ENCODE measurements around the gene NTNG1. TPM values are rescaled to one million over a fixed set of nuclear protein-coding genes. Genes with fewer than 3 reads are reported as not detected.

The NTNG1 gene
- total and polyA plus RNA-seq, 10 of the 15 experiments (the other 5 are each of a cell fraction or from before 2014, with no cell fraction given): 0.18 to 2.3 (median 1.1) TPM; not detected in 1

GRCh38 chr1:107195476-107195875 lies 54.6 kb downstream of the NTNG1 start:
- no peak overlapping the region for H3K4me2 ChIP-seq (ENCODE audit: control insufficient read depth, insufficient read depth)
- H3K4me3 ChIP-seq: no peak overlapping the region
- RAD21 ChIA-PET (ENCODE audit: unreplicated experiment): interaction anchor here (1.4 kb wide), 1 partner anchor 334 kb away, joined by 5 read pairs; no protein-coding TSS in a partner anchor
- H3K9ac ChIP-seq (ENCODE audit: control insufficient read depth, insufficient read depth, low read length): no peak overlapping the region
- H3K36me3 ChIP-seq (ENCODE audit: control insufficient read depth in 2 of 2, insufficient read depth in 2 of 2, low read length in 1 of 2): no peaks in the 10 kb centered on the region
- SMC1A ChIA-PET (ENCODE audit: uncharacterized antibody, unreplicated experiment): interaction anchor here (0.8 to 1.2 kb wide), 3 partner anchors 11 to 334 kb away, joined by 3 to 5 read pairs (median 3); no protein-coding TSS in a partner anchor
- FAIRE-seq (no peak), DNase-seq (ENCODE audit: low read depth, low spot score) (no peak), ATAC-seq (no peak)
- no peaks in the 10 kb centered on the region for H4K20me1 ChIP-seq (ENCODE audit: control insufficient read depth, insufficient read depth)
- H3K27me3 ChIP-seq (replicated peaks in 1 of 2; ENCODE audit: control insufficient read depth in 2 of 2, insufficient read depth in 2 of 2, low read length in 1 of 2): no peaks in the 10 kb centered on the region
- no peaks in the 10 kb centered on the region for H3K4me1 ChIP-seq (ENCODE audit: control insufficient read depth, insufficient read depth, low read length)
- in situ Hi-C loops (cut with MboI) (loop anchor here (5.0 kb wide), 1 partner anchor 337 kb away; no protein-coding TSS in a partner anchor), intact Hi-C loops (cut with micrococcal nuclease; ENCODE audit: unreplicated experiment) (no loop called here)
- BruUV-seq (replicated peaks): no TSS peak
- no peaks in the 10 kb centered on the region for H3K9me3 ChIP-seq (replicated peaks; ENCODE audit: control insufficient read depth, insufficient read depth, low read length)
- no peaks in the 10 kb centered on the region for H3K79me2 ChIP-seq (ENCODE audit: control insufficient read depth, insufficient read depth, low read length)
- no peak overlapping the region for H2AFZ ChIP-seq (ENCODE audit: control insufficient read depth, low read depth, low read length)
- WGBS (ENCODE audit: insufficient coverage, insufficient replicate concordance, low lambda C conversion rate, missing lambda C conversion rate): 38% methylated on average over 1 of the region's 1 CpG
- CTCF ChIA-PET: interaction anchor here (1.2 to 2.8 kb wide), 4 partner anchors 9 to 336 kb away, joined by 3 to 32 read pairs (median 4); no protein-coding TSS in a partner anchor
- H3K27ac ChIP-seq (ENCODE audit: control insufficient read depth, insufficient read depth): no peak overlapping the region
- POLR2A ChIA-PET: no interaction called here
- TF ChIP-seq POLR2A (IDR thresholded peaks at IDR 0.05; ENCODE audit: low read depth, low read length) (no peak), CREM (IDR thresholded peaks at IDR 0.05; ENCODE audit: low read depth) (no peak), NFYA (IDR thresholded peaks at IDR 0.05; ENCODE audit: borderline replicate concordance, low read depth, low read length) (no peak), MTA3 (IDR thresholded peaks at IDR 0.05; ENCODE audit: borderline replicate concordance, low read length) (no peak), TAF1 (IDR thresholded peaks at IDR 0.05; ENCODE audit: borderline replicate concordance, low read depth, low read length) (no peak), KDM1A (IDR thresholded peaks at IDR 0.05; ENCODE audit: borderline replicate concordance) (no peak)
- TF ChIP-seq, protein P1, sequence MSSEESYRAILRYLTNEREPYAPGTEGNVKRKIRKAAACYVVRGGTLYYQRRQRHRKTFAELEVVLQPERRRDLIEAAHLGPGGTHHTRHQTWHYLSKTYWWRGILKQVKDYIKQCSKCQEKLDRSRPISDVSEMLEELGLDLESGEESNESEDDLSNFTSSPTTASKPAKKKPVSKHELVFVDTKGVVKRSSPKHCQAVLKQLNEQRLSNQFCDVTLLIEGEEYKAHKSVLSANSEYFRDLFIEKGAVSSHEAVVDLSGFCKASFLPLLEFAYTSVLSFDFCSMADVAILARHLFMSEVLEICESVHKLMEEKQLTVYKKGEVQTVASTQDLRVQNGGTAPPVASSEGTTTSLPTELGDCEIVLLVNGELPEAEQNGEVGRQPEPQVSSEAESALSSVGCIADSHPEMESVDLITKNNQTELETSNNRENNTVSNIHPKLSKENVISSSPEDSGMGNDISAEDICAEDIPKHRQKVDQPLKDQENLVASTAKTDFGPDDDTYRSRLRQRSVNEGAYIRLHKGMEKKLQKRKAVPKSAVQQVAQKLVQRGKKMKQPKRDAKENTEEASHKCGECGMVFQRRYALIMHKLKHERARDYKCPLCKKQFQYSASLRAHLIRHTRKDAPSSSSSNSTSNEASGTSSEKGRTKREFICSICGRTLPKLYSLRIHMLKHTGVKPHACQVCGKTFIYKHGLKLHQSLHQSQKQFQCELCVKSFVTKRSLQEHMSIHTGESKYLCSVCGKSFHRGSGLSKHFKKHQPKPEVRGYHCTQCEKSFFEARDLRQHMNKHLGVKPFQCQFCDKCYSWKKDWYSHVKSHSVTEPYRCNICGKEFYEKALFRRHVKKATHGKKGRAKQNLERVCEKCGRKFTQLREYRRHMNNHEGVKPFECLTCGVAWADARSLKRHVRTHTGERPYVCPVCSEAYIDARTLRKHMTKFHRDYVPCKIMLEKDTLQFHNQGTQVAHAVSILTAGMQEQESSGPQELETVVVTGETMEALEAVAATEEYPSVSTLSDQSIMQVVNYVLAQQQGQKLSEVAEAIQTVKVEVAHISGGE (CRISPR knock-in tag; IDR thresholded peaks at IDR 0.05): no peak
